Measurements from ENCODE around the gene CRAT. TPM values are rescaled to one million over a fixed set of nuclear protein-coding genes. Genes with fewer than 3 reads are reported as not detected.

The CRAT gene
- total and polyA plus RNA-seq, 2 of the 4 experiments (the other 2 are of a cell fraction), result 18.8 to 41.6 TPM

GRCh38 chr9:129139993-129140396 is 29.4 kb upstream of the CRAT start:
- H2AK9ac ChIP-seq (replicated peaks; ENCODE audit: low read depth, low read length, poor library complexity), result peak overlapping the region; percentile 100
- peaks cover 22% of the 10 kb centered on the region for H3K36me3 ChIP-seq (ENCODE audit: control insufficient read depth, insufficient read depth, low read length)
- H3K4me1 ChIP-seq (ENCODE audit: control insufficient read depth, insufficient read depth, low read length), result peaks cover 49% of the 10 kb centered on the region
- BruUV-seq (replicated peaks), result no TSS peak
- H4K91ac ChIP-seq (ENCODE audit: insufficient read depth, low read depth, low read length), result peak overlapping the region; percentile 100
- peak overlapping the region; percentile 99 for H3K4ac ChIP-seq (ENCODE audit: low read depth, low read length)
- H4K8ac ChIP-seq (ENCODE audit: low read depth in 2 of 2, low read length in 2 of 2), result peak overlapping the region; percentile 99
- peaks cover 8% of the 10 kb centered on the region for H3K9me1 ChIP-seq (ENCODE audit: insufficient read depth, low read length)
- ATAC-seq (ENCODE audit: low read depth) (peak; percentile 64), DNase-seq (peak; percentile 100)
- H2BK20ac ChIP-seq (ENCODE audit: low read depth, low read length), result peak overlapping the region; percentile 74
- H2AK5ac ChIP-seq (ENCODE audit: low read depth, low read length), result peak overlapping the region; percentile 97
- H3K79me1 ChIP-seq (ENCODE audit: low read depth in 1 of 2, low read length in 2 of 2), result peaks cover 5 to 36% of the 10 kb centered on the region in 2 experiments; a peak in 3 of 4 replicates
- WGBS, 2 experiments (ENCODE audit: extremely low coverage in 2 of 2, insufficient read length in 1 of 2), result 0% methylated on average over 1 of the region's 11 CpGs; no CpG with 5 or more reads in 1 of the 2 experiments
- dilution Hi-C loops (cut with HindIII; ENCODE audit: low sequenced_read_pairs, unreplicated experiment) (no loop called here), in situ Hi-C loops (cut with MboI; ENCODE audit: low sequenced_read_pairs) (no loop called here), intact Hi-C loops (cut with micrococcal nuclease) (loop anchor here (1.0 to 5.0 kb wide), 6 partner anchors 195 to 642 kb away; no protein-coding TSS in a partner anchor)
- H3K9ac ChIP-seq (ENCODE audit: low read depth, low read length), result peak overlapping the region; percentile 98
- H3K27ac ChIP-seq (ENCODE audit: insufficient read depth, low read length), result peak overlapping the region; percentile 98
- peak overlapping the region; percentile 100 for H3K56ac ChIP-seq (ENCODE audit: extremely low read depth, insufficient read depth, low read length)
- peak overlapping the region; percentile 93; the same call in 1 of the 3 replicates for H2BK15ac ChIP-seq (ENCODE audit: low read depth, low read length)
- CTCF ChIA-PET, result interaction anchor here (1.2 to 3.1 kb wide), 3 partner anchors 8 to 468 kb away, joined by 7 to 21 read pairs (median 7); no protein-coding TSS in a partner anchor
- H2BK5ac ChIP-seq (ENCODE audit: low read depth, low read length, poor library complexity, severe bottlenecking), result peak overlapping the region; percentile 99
- H3K4me2 ChIP-seq (ENCODE audit: low read depth, low read length), result peak overlapping the region; percentile 69
- no peaks in the 10 kb centered on the region for H3K27me3 ChIP-seq (ENCODE audit: control insufficient read depth, insufficient read depth, low read length)
- peak overlapping the region; percentile 99 for H3K23ac ChIP-seq (ENCODE audit: low read depth, low read length)
- H3K14ac ChIP-seq (replicated peaks; ENCODE audit: low read depth, low read length), result peak overlapping the region; percentile 100
- peak overlapping the region; percentile 47 for H2AFZ ChIP-seq (replicated peaks; ENCODE audit: low read length, poor library complexity)
- peak overlapping the region; percentile 99 for H2BK120ac ChIP-seq (ENCODE audit: low read depth, low read length)
- peak overlapping the region; percentile 92 for H3K18ac ChIP-seq (ENCODE audit: low read depth, low read length)
- POLR2A ChIA-PET (ENCODE audit: unreplicated experiment), result interaction anchor here (0.5 to 2.6 kb wide), 12 partner anchors 8 to 484 kb away, joined by 3 to 17 read pairs (median 4); partner anchors contain the start of gene IER5L
- no peaks in the 10 kb centered on the region for H3K9me3 ChIP-seq (ENCODE audit: control insufficient read depth, insufficient read depth, low read length)
- H4K5ac ChIP-seq (ENCODE audit: low read depth, low read length), result peak overlapping the region; percentile 97
- H4K20me1 ChIP-seq (ENCODE audit: insufficient read depth, low read length), result no peaks in the 10 kb centered on the region; the same call in 1 of the 2 replicates
- peak overlapping the region; percentile 28 for H3K4me3 ChIP-seq (ENCODE audit: insufficient read depth, low read depth, low read length)
- TF ChIP-seq FOS (IDR thresholded peaks at IDR 0.05; ENCODE audit: low read depth, low read length) (peak; percentile 95), CTCF (conservative IDR thresholded peaks at IDR 0.05; ENCODE audit: low read depth, low read length) (no peak), MAFK (IDR thresholded peaks at IDR 0.05; ENCODE audit: low read depth, low read length) (peak; percentile 8; the same call in 1 of the 2 replicates), RFX5 (IDR thresholded peaks at IDR 0.05; ENCODE audit: low read depth, low read length) (no peak), RAD21 (IDR thresholded peaks at IDR 0.05; ENCODE audit: low read length) (peak; percentile 32), POLR2A (IDR thresholded peaks at IDR 0.05; ENCODE audit: low read depth, low read length) (peak; percentile 86), MAZ (IDR thresholded peaks at IDR 0.05; ENCODE audit: borderline replicate concordance, low read depth, low read length) (peak; percentile 99), MXI1 (IDR thresholded peaks at IDR 0.05; ENCODE audit: borderline replicate concordance, low read depth, low read length) (no peak), USF2 (IDR thresholded peaks at IDR 0.05; ENCODE audit: low read depth, low read length) (no peak), ELK1 (IDR thresholded peaks at IDR 0.05; ENCODE audit: borderline replicate concordance, low read depth, low read length) (no peak), CEBPB (IDR thresholded peaks at IDR 0.05; ENCODE audit: low read depth, low read length) (no peak), CHD1 (IDR thresholded peaks at IDR 0.05; ENCODE audit: low read depth, low read length) (0 out of 2 replicates have a peak, but pooled peaks have one; percentile 83), BHLHE40 (IDR thresholded peaks at IDR 0.05; ENCODE audit: low read depth, low read length) (no peak; the same call in 1 of the 2 replicates), RCOR1 (IDR thresholded peaks at IDR 0.05; ENCODE audit: insufficient replicate concordance, low read length) (peak; percentile 64), NFE2L2 (IDR thresholded peaks at IDR 0.05; ENCODE audit: low read depth, low read length) (peak; percentile 43; the same call in 1 of the 2 replicates)

All from IMR-90 (cell line).